Measurements from ENCODE around the gene SMG6. TPM values are rescaled to one million over a fixed set of nuclear protein-coding genes. Genes with fewer than 3 reads are reported as not detected.

The SMG6 gene
- total and polyA plus RNA-seq, 2 of the 13 experiments (the other 11 are each of a cell fraction or from before 2014, with no cell fraction given) = 4.6 to 14.6 TPM

DNA sequence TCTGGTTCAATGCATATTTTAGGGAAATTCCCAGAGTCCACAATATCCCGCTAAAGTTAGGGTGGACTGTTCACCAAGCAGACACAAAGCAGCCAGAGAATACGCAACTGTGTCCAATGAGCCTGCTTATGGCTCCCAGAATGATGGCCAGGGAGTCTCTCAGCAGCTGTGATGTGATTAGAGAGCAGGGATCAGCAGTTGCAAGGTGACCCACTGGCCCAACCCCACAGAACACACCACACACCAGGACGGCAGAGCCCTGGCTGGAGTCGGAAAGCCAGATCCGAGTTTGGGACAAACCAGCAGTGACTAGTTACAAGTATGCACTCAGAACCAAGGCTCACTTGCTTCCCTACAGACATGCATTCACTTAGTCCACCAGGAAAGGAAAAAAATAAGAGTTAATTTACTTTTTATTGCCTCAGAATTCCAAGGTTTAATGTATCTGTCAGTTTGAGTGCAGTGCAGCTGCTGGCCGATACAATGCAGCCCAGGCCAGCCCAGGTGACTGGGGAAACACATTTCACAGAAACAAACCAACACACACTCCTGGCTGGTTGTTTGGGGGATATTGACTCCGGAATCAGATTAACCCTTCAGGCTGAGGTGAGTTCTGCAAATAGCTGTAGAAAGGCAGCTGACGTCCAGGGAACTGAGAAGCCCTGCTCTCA is 127.0 kb downstream of the SMG6 start:
- Histone ChIP-seq H3K27me3 (ENCODE audit: control insufficient read depth in 1 of 2, insufficient read depth in 2 of 2, low read length in 2 of 2) (no peaks in the 10 kb centered on the region), H3K36me3 (replicated peaks in 1 of 2; ENCODE audit: control insufficient read depth in 1 of 2, insufficient read depth in 2 of 2, low read length in 2 of 2) (peaks cover 2 to 14% of the 10 kb centered on the region in 2 experiments; a peak in 4 of 5 replicates), H3K27ac (ENCODE audit: extremely low read length, insufficient read depth, low read length) (peak overlapping the region; percentile 70), H4K20me1 (ENCODE audit: insufficient read depth, low read length) (no peaks in the 10 kb centered on the region), H3K9me3 (ENCODE audit: low read length) (no peaks in the 10 kb centered on the region), H2AFZ (ENCODE audit: low read length) (no peak overlapping the region), H3K4me2 (ENCODE audit: low read depth, low read length) (peak overlapping the region; percentile 54), H3K4me1 (ENCODE audit: insufficient read depth, low read length) (peaks cover 73% of the 10 kb centered on the region), H3K79me2 (ENCODE audit: insufficient read depth, low read length) (no peaks in the 10 kb centered on the region), H3K4me3 (replicated peaks in 1 of 3; ENCODE audit: insufficient read depth in 1 of 3, low read depth in 2 of 3, low read length in 3 of 3) (no peak overlapping the region), H3K9ac (ENCODE audit: insufficient read depth, low read depth, low read length) (no peak overlapping the region; the same call in 1 of the 2 replicates)
- BruUV-seq (replicated peaks) = no TSS peak
- FAIRE-seq = no peak
- no peak for DNase-seq (ENCODE audit: low spot score)
- intact Hi-C loops (cut with micrococcal nuclease; ENCODE audit: unreplicated experiment) = no loop called here
- POLR2A ChIA-PET = no interaction called here
- CTCF ChIA-PET (ENCODE audit: low intra/inter-chr PET ratio, low total read pairs) = no interaction called here
- ATAC-seq = no peak
- no peak for TF ChIP-seq ZNF703 (CRISPR knock-in tag; IDR thresholded peaks at IDR 0.05; ENCODE audit: borderline replicate concordance)
- no peak for TF ChIP-seq GTF2F1 (IDR thresholded peaks at IDR 0.05; ENCODE audit: low read length)
- no peak for TF ChIP-seq MLLT10 (CRISPR knock-in tag; IDR thresholded peaks at IDR 0.05)
- TF ChIP-seq THYN1 (CRISPR knock-in tag; IDR thresholded peaks at IDR 0.05; ENCODE audit: borderline replicate concordance, low read depth) = no peak
- WGBS (ENCODE audit: low lambda C conversion rate) = 94% methylated on average over 8 of the region's 8 CpGs
- in situ Hi-C loops (cut with HindIII; ENCODE audit: extremely low pct_ligation_motif_present, low pct_unique_long_range_greater_than_20kb) = no loop called here

DNA sequence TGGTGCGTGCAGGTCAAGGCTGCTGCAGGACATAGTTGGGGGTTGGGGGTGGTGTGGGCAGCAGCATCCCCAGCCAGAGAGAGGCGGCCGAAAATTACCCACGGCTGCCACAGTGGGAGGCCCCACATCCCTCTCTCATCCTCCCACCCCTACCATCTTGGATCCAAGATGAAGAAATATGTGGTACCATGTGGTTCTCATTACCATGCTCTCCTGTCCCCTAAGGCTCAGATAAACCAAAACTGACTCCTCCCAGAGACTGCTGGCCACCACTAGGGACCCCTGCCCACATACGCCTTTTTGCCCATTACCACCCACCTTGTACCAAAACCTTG is 128.3 kb downstream of the SMG6 start:
- Histone ChIP-seq H3K9ac (ENCODE audit: insufficient read depth, low read depth, low read length) (peak overlapping the region; percentile 17; the same call in 1 of the 2 replicates), H3K36me3 (replicated peaks in 1 of 2; ENCODE audit: control insufficient read depth in 1 of 2, insufficient read depth in 2 of 2, low read length in 2 of 2) (peaks cover 1 to 17% of the 10 kb centered on the region in 2 experiments; a peak in 3 of 5 replicates), H3K27me3 (ENCODE audit: control insufficient read depth in 1 of 2, insufficient read depth in 2 of 2, low read length in 2 of 2) (no peaks in the 10 kb centered on the region), H3K27ac (ENCODE audit: extremely low read length, insufficient read depth, low read length) (peak overlapping the region; percentile 62), H3K4me2 (ENCODE audit: low read depth, low read length) (peak overlapping the region; percentile 73), H2AFZ (ENCODE audit: low read length) (no peak overlapping the region), H3K4me1 (ENCODE audit: insufficient read depth, low read length) (peaks cover 75% of the 10 kb centered on the region), H3K9me3 (ENCODE audit: low read length) (no peaks in the 10 kb centered on the region), H3K79me2 (ENCODE audit: insufficient read depth, low read length) (no peaks in the 10 kb centered on the region), H4K20me1 (ENCODE audit: insufficient read depth, low read length) (no peaks in the 10 kb centered on the region), H3K4me3 (replicated peaks in 1 of 3; ENCODE audit: insufficient read depth in 1 of 3, low read depth in 2 of 3, low read length in 3 of 3) (no peak overlapping the region; a peak in 1 of 6 replicates)
- DNase-seq (ENCODE audit: low spot score) (no peak), ATAC-seq (no peak; the same call in 2 of the 3 replicates), FAIRE-seq (no peak)
- no TSS peak for BruUV-seq (replicated peaks)
- ChIA-PET POLR2A (no interaction called here), CTCF (ENCODE audit: low intra/inter-chr PET ratio, low total read pairs) (no interaction called here)
- 55% methylated on average over 2 of the region's 5 CpGs for WGBS (ENCODE audit: low lambda C conversion rate)
- intact Hi-C loops (cut with micrococcal nuclease; ENCODE audit: unreplicated experiment) = no loop called here
- in situ Hi-C loops (cut with HindIII; ENCODE audit: extremely low pct_ligation_motif_present, low pct_unique_long_range_greater_than_20kb) = no loop called here
- no peak for TF ChIP-seq YEATS4 (CRISPR knock-in tag; IDR thresholded peaks at IDR 0.05; ENCODE audit: borderline replicate concordance)
- 0 out of 2 replicates have a peak, but pooled peaks have one; percentile 5 for TF ChIP-seq ZNF556 (CRISPR knock-in tag; IDR thresholded peaks at IDR 0.05; ENCODE audit: borderline replicate concordance)
- TF ChIP-seq NR2F6 (IDR thresholded peaks at IDR 0.05) = 0 out of 2 replicates have a peak, but pooled peaks have one; percentile 9
- no peak for TF ChIP-seq NR2F6 (CRISPR knock-in tag; IDR thresholded peaks at IDR 0.05)
- no peak for TF ChIP-seq PTBP1 (IDR thresholded peaks at IDR 0.05; ENCODE audit: low read depth, low read length, poor library complexity, severe bottlenecking)
- no peak for TF ChIP-seq ZNF670 (CRISPR knock-in tag; IDR thresholded peaks at IDR 0.05; ENCODE audit: borderline replicate concordance)
- TF ChIP-seq ZNF329 (CRISPR knock-in tag; IDR thresholded peaks at IDR 0.05; ENCODE audit: low read depth) = no peak
- no peak for TF ChIP-seq ZNF136 (CRISPR knock-in tag; IDR thresholded peaks at IDR 0.05; ENCODE audit: low read depth)
- TF ChIP-seq, protein P1, sequence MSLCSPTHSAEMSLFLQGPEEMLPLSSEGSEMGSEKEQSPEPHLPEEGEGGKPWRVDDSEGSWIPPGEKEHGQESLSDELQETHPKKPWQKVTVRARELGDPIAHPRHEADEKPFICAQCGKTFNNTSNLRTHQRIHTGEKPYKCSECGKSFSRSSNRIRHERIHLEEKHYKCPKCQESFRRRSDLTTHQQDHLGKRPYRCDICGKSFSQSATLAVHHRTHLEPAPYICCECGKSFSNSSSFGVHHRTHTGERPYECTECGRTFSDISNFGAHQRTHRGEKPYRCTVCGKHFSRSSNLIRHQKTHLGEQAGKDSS (CRISPR knock-in tag; IDR thresholded peaks at IDR 0.05; ENCODE audit: borderline replicate concordance, low read depth) = no peak
- no peak for TF ChIP-seq ZNF790 (CRISPR knock-in tag; IDR thresholded peaks at IDR 0.05; ENCODE audit: borderline replicate concordance)

All from HepG2 (cell line).